HPDE6-E6E7 (cell line): ENCODE data around the gene BBOX1.
"Not testable (repeated sequence)": the region's sequence is repeated elsewhere in the genome, so short reads cannot be mapped to it uniquely, and the experiment has no call there.

ENCODE experiments used
- DNase-seq: peaks from one replicate; pipeline ENCODE4 v3.0.0; 2011; ENCODE audit warnings: missing footprints; ENCODE audit errors: extremely low spot score

The BBOX1 gene

GRCh38 chr11:27124514-27125264 is 84.1 kb downstream of the BBOX1 start:
- no peak for DNase-seq

- DNase-seq, result no peak
Measured at GRCh38 chr11:27129686-27130085, 89.1 kb downstream of the BBOX1 start.

- no peak for DNase-seq
Measured at GRCh38 chr11:27130806-27131205, 90.2 kb downstream of the BBOX1 start.

- not testable (repeated sequence) for DNase-seq
Measured at GRCh38 chr11:27135924-27136329, 95.3 kb downstream of the BBOX1 start.

GRCh38 chr11:27138716-27139115 is 98.1 kb downstream of the BBOX1 start:
- no peak for DNase-seq

- DNase-seq, result no peak
Measured at GRCh38 chr11:27139742-27140367, 99.2 kb downstream of the BBOX1 start.

- no peak for DNase-seq
Measured at GRCh38 chr11:27141576-27141975, 101.0 kb downstream of the BBOX1 start.

- DNase-seq, result no peak
Measured at GRCh38 chr11:27147916-27148315, 107.3 kb downstream of the BBOX1 start.

GRCh38 chr11:27148506-27148905 is 107.9 kb downstream of the BBOX1 start:
- no peak for DNase-seq

GRCh38 chr11:27150098-27150497 is 109.5 kb downstream of the BBOX1 start:
- no peak for DNase-seq

- DNase-seq, result no peak
Measured at GRCh38 chr11:27153136-27153535, 112.5 kb downstream of the BBOX1 start.

GRCh38 chr11:27158456-27159334 is 118.1 kb downstream of the BBOX1 start:
- peak; percentile 56 for DNase-seq

GRCh38 chr11:27159335-27159679 is 118.7 kb downstream of the BBOX1 start:
- DNase-seq, result no peak

- DNase-seq, result no peak
Measured at GRCh38 chr11:27161071-27161470, 120.5 kb downstream of the BBOX1 start.

GRCh38 chr11:27162237-27162636 is 121.6 kb downstream of the BBOX1 start:
- DNase-seq, result no peak

- DNase-seq, result no peak
Measured at GRCh38 chr11:27166130-27166529, 125.5 kb downstream of the BBOX1 start.

- no peak for DNase-seq
Measured at GRCh38 chr11:27171376-27171958, 130.9 kb downstream of the BBOX1 start.

- DNase-seq, result no peak
Measured at GRCh38 chr11:27173545-27173944, 132.9 kb downstream of the BBOX1 start.

- DNase-seq, result peak; percentile 71
Measured at GRCh38 chr11:27174021-27174420, 133.4 kb downstream of the BBOX1 start.

GRCh38 chr11:27174672-27175210 is 134.1 kb downstream of the BBOX1 start:
- no peak for DNase-seq

- not testable (repeated sequence) for DNase-seq
Measured at GRCh38 chr11:27175562-27175961, 134.9 kb downstream of the BBOX1 start.
